ENCODE results near the gene TNFAIP8L3.

Gene TNFAIP8L3

GRCh38 chr15:51083641-51084166, 11.0 kb downstream of the TNFAIP8L3 start:
- no peak for ATAC-seq (ENCODE audit: insufficient read depth, low read depth)
- no peaks in the 10 kb centered on the region for H3K9me3 ChIP-seq (ENCODE audit: insufficient read depth, low read length, severe bottlenecking)
- no peak overlapping the region for H3K4me2 ChIP-seq (ENCODE audit: insufficient read depth, low read length)
- H3K79me2 ChIP-seq (ENCODE audit: insufficient read depth, low read length): no peaks in the 10 kb centered on the region
- H3K4me1 ChIP-seq (ENCODE audit: insufficient read depth, low read length): no peaks in the 10 kb centered on the region
- no peak overlapping the region for H2AFZ ChIP-seq (ENCODE audit: low read depth, low read length)
- no peaks in the 10 kb centered on the region for H3K36me3 ChIP-seq (ENCODE audit: insufficient read depth, low read length)
- H3K27me3 ChIP-seq (ENCODE audit: insufficient read depth, low read length, poor library complexity): peaks cover 8% of the 10 kb centered on the region
- no peak overlapping the region for H3K9ac ChIP-seq (ENCODE audit: low read depth, low read length)
- TF ChIP-seq EZH2 (IDR thresholded peaks at IDR 0.05; ENCODE audit: borderline replicate concordance, low read depth, low read length, severe bottlenecking): no peak
- no peak for TF ChIP-seq CTCF (IDR thresholded peaks at IDR 0.05; ENCODE audit: borderline replicate concordance, extremely low read depth, low read length, poor library complexity, severe bottlenecking)
- H4K20me1 ChIP-seq (ENCODE audit: insufficient read depth, low read length): no peaks in the 10 kb centered on the region
- DNase-seq: no peak
- no peak overlapping the region for H3K4me3 ChIP-seq (ENCODE audit: low read depth in 1 of 2, low read length in 2 of 2)
- no peak overlapping the region for H3K27ac ChIP-seq (ENCODE audit: low read length)

DNA sequence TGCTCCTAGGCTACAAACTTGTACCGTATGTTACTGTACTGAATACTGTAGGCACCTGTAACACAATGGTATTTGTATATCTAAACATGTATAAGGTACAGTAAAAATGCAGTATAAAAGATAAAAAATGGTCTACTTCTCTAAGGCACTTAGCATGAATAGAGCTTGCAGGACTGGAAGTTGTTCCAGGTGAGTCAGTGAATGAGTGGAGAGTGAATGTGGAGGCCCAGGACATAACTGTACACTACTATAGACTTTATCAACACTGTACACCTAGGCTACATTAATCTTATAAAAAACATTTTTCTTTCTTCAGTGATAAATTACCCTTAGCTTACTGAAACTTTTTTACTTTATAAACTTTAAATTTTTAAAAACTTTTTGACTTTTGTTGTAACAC, 12.5 kb downstream of the TNFAIP8L3 start:
- no peak overlapping the region for H3K27ac ChIP-seq (ENCODE audit: low read length)
- H4K20me1 ChIP-seq (ENCODE audit: insufficient read depth, low read length): no peaks in the 10 kb centered on the region
- ATAC-seq (ENCODE audit: insufficient read depth, low read depth): no peak
- no peaks in the 10 kb centered on the region for H3K4me1 ChIP-seq (ENCODE audit: insufficient read depth, low read length)
- no peak overlapping the region for H2AFZ ChIP-seq (ENCODE audit: low read depth, low read length)
- H3K9me3 ChIP-seq (ENCODE audit: insufficient read depth, low read length, severe bottlenecking): no peaks in the 10 kb centered on the region
- TF ChIP-seq CTCF (IDR thresholded peaks at IDR 0.05; ENCODE audit: borderline replicate concordance, extremely low read depth, low read length, poor library complexity, severe bottlenecking) (no peak), EZH2 (IDR thresholded peaks at IDR 0.05; ENCODE audit: borderline replicate concordance, low read depth, low read length, severe bottlenecking) (no peak)
- no peak overlapping the region for H3K4me3 ChIP-seq (ENCODE audit: low read depth in 1 of 2, low read length in 2 of 2)
- H3K27me3 ChIP-seq (ENCODE audit: insufficient read depth, low read length, poor library complexity): peaks cover 8% of the 10 kb centered on the region
- DNase-seq: no peak
- no peak overlapping the region for H3K4me2 ChIP-seq (ENCODE audit: insufficient read depth, low read length)
- H3K36me3 ChIP-seq (ENCODE audit: insufficient read depth, low read length): no peaks in the 10 kb centered on the region
- H3K79me2 ChIP-seq (ENCODE audit: insufficient read depth, low read length): no peaks in the 10 kb centered on the region
- no peak overlapping the region for H3K9ac ChIP-seq (ENCODE audit: low read depth, low read length)

DNA sequence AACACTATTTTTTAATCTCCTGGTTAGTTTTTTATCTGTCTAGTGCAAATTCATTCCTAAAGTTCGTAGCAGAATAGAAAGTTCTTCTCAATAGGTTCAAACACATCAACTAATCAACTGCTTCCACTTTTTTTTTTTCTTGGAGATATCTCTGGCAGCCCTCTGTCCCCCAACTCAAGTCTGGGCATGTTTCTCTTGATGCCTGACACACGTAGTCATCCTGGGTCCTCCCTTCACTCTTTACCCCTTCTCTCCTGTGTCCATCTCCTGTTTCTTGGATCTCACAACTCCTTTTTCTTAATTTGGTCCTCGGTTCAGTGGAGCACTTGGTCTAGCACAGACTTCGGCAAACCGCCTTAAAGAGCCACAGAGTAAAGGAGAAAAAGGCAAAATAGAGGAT, 14.4 kb downstream of the TNFAIP8L3 start:
- ATAC-seq (ENCODE audit: insufficient read depth, low read depth) (no peak), DNase-seq (no peak)
- Histone ChIP-seq H3K9ac (ENCODE audit: low read depth, low read length) (no peak overlapping the region), H3K4me1 (ENCODE audit: insufficient read depth, low read length) (no peaks in the 10 kb centered on the region), H3K79me2 (ENCODE audit: insufficient read depth, low read length) (no peaks in the 10 kb centered on the region), H3K9me3 (ENCODE audit: insufficient read depth, low read length, severe bottlenecking) (no peaks in the 10 kb centered on the region), H3K4me2 (ENCODE audit: insufficient read depth, low read length) (no peak overlapping the region), H3K4me3 (ENCODE audit: low read depth in 1 of 2, low read length in 2 of 2) (no peak overlapping the region), H3K36me3 (ENCODE audit: insufficient read depth, low read length) (no peaks in the 10 kb centered on the region), H4K20me1 (ENCODE audit: insufficient read depth, low read length) (no peaks in the 10 kb centered on the region), H3K27ac (ENCODE audit: low read length) (no peak overlapping the region), H2AFZ (ENCODE audit: low read depth, low read length) (no peak overlapping the region), H3K27me3 (ENCODE audit: insufficient read depth, low read length, poor library complexity) (peaks cover 4% of the 10 kb centered on the region)
- no peak for TF ChIP-seq CTCF (IDR thresholded peaks at IDR 0.05; ENCODE audit: borderline replicate concordance, extremely low read depth, low read length, poor library complexity, severe bottlenecking)
- TF ChIP-seq EZH2 (IDR thresholded peaks at IDR 0.05; ENCODE audit: borderline replicate concordance, low read depth, low read length, severe bottlenecking): no peak

GRCh38 chr15:51079226-51079625, 15.5 kb downstream of the TNFAIP8L3 start:
- H3K79me2 ChIP-seq (ENCODE audit: insufficient read depth, low read length): no peaks in the 10 kb centered on the region
- no peak for DNase-seq
- no peaks in the 10 kb centered on the region for H3K36me3 ChIP-seq (ENCODE audit: insufficient read depth, low read length)
- no peaks in the 10 kb centered on the region for H3K9me3 ChIP-seq (ENCODE audit: insufficient read depth, low read length, severe bottlenecking)
- H3K27ac ChIP-seq (ENCODE audit: low read length): no peak overlapping the region
- no peaks in the 10 kb centered on the region for H3K4me1 ChIP-seq (ENCODE audit: insufficient read depth, low read length)
- no peak overlapping the region for H3K4me3 ChIP-seq (ENCODE audit: low read depth in 1 of 2, low read length in 2 of 2)
- no peak for TF ChIP-seq EZH2 (IDR thresholded peaks at IDR 0.05; ENCODE audit: borderline replicate concordance, low read depth, low read length, severe bottlenecking)
- no peak overlapping the region for H3K9ac ChIP-seq (ENCODE audit: low read depth, low read length)
- no peak overlapping the region for H2AFZ ChIP-seq (ENCODE audit: low read depth, low read length)
- no peak overlapping the region for H3K4me2 ChIP-seq (ENCODE audit: insufficient read depth, low read length)
- no peak for ATAC-seq (ENCODE audit: insufficient read depth, low read depth)
- H3K27me3 ChIP-seq (ENCODE audit: insufficient read depth, low read length, poor library complexity): peaks cover 4% of the 10 kb centered on the region
- H4K20me1 ChIP-seq (ENCODE audit: insufficient read depth, low read length): no peaks in the 10 kb centered on the region
